CD4-positive, alpha-beta T cell treated with Interferon gamma for 1 hour (primary cell): ENCODE measurements around the gene PPIB.
"Not testable (repeated sequence)": the region's sequence is repeated elsewhere in the genome, so short reads cannot be mapped to it uniquely, and the experiment has no call there.

Source experiments
- DNase-seq: peaks from one replicate; pipeline ENCODE4 v3.0.0-alpha.2; 2020

PPIB gene

GRCh38 chr15:64137226-64137833 is 25.5 kb downstream of the PPIB start:
- peak; percentile 46 for DNase-seq

DNA sequence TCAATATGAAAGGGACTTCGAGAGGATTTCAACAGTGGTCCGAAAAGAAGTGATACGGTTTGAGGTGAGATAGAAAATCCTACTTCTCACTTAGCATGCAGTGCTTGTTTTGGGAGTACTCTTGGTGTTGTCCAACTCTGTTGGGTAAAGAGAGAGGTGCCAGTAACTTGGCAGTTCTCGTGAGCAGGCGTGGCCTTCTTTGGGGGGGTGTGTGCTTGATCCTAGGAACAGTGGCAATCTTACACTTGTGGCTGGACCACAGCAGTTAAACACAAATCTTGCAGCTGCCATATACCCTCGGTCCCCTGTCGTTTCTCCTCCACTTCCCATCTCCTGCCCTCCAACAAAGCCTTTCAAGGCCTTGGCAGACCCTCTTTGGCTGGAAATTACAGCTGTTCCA is 26.5 kb downstream of the PPIB start:
- no peak for DNase-seq

DNA sequence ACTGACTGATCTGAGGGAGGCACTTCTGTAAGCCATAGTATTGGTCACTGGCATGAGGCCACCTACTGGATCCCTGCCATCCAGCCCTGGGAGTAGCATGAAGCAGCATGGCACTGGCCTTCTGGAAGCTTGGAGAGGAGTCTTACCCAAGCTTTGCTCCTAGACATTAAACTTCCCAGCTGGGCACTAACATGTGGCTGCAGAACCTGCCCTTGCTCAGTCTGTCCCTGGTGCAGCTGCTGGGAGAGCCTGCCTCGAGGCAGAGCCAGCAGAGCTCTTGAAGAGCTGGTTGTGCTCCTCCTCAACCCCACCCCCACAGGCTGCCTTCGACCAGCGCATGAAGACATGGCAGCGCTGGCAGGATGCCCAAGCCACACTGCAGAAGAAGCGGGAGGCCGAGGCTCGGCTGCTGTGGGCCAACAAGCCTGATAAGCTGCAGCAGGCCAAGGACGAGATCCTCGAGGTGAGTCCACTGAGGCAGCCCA is 28.4 kb downstream of the PPIB start:
- no peak for DNase-seq

DNA sequence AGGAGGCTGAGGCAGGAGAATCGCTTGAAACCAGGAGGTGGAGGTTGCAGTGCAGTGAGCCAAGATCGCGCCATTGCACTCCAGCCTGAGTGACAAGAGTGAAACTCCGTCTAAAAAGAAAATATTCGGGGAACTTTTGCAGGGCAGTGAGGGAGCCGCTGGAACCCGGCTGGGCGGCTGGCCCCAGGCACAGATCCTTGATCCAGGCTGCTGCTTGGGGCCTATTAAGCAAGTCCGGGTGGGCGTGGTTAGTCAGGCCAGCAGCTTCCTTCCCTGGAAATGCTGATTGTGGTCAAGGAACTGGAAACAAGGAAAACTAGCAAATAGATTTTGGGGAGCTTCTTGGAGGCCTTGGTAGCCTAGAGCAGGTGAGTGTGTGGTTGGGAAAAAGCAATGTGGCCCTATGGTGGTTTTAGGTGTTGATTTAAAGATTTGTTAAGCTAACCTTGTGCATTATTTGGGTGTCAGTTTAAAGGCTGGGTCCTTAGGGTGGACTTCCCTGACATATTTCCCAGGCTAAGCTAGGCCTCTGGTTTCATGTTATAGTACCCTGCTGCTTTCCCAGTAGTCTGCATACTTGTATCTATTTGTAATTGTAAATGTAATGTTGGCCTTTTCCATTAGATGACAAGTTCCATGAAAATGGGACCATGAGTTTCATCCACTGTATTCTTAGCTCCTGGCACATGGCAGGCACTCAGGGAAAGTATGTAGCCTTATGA is 29.0 kb downstream of the PPIB start:
- DNase-seq, result no peak

DNA sequence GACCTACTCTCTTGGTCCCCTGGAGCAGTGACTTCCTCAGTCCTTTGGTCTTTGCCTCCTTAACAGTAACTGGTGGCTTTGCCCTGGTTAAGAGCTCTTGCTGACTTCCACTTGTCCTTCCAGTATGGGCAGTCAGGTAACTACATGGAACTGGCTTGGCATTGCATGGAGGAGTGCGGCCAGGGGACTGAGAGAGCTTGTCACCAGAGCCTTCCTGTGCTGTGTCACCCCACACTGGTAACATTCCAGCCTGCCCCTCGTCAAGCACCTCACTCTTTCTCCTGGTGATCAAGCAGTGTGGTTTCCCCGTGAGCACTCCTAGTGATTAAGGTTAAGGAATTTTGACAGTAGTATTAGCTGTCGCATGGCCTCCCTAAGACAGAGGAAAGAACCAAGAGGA is 30.6 kb downstream of the PPIB start:
- DNase-seq, result no peak

DNA sequence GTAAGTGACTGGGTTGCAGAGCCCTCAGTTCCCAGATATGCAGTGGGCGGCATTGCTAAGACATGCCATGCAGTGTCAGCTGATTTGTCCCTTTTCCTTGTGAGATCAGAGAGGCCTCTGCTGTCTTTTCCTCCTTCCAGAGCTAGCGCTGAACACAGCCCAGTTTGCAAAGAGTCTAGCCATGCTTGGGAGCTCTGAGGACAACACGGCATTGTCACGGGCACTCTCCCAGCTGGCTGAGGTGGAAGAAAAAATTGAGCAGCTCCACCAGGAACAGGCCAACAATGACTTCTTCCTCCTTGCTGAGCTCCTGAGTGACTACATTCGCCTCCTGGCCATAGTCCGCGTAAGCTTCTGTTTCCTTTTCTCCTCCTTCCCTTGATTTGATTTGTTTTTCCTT is 31.3 kb downstream of the PPIB start:
- no peak for DNase-seq

GRCh38 chr15:64130159-64130558 is 32.7 kb downstream of the PPIB start:
- DNase-seq, result no peak

DNA sequence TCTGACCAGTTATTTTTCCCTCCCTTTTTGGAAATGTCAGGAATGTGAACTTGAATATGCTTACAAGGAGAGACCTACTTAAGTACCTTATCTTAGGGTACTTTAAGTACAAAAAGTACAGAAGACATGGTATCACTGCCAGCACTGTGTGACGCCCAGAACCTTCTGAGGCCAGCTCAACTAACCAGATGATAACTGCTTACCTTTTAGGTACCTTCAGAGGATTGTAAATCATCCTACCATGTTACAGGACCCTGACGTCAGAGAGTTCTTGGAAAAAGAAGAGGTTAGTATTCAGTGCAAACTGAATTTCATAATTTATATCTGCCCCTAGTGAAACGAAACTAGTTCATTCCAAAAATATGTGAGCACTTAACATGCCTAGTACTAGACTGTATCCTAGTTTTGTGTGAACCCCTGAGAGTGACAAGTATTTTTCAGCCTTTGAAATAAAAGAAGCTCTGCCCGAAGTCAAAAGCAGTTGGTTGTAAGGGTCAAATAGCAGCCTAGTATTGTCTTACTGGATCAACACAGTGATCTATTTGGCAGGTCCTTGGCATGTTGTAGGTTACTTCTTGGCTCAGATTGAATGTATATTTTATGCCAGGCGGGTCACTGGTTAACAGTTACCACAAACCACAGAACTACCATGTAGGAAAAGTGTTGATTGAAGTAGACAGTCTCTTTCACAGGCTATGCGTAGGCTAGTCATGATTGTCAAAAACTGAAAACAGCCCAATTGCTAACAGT is 35.1 kb downstream of the PPIB start:
- DNase-seq, result no peak

DNA sequence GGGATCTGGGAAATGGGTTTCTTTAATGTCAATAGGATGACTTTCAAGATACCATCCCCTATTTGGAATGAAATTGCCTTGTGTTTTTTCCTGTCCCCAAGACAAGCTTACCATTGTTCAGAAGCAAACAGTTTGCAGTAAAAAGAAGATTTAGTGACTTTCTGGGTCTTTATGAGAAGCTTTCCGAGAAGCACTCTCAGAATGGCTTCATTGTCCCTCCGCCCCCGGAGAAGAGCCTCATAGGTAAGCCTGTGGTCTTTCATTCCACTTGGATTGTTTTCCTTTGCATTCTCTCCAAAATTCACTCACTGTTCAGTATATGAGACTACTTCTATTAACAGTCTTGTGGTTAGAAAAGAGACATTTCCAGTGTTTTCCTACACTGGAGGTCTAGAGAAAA is 36.8 kb downstream of the PPIB start:
- DNase-seq, result no peak

GRCh38 chr15:64122936-64123351 is 39.9 kb downstream of the PPIB start:
- no peak for DNase-seq

- no peak for DNase-seq
Measured at GRCh38 chr15:64122444-64122843, 40.4 kb downstream of the PPIB start.

DNA sequence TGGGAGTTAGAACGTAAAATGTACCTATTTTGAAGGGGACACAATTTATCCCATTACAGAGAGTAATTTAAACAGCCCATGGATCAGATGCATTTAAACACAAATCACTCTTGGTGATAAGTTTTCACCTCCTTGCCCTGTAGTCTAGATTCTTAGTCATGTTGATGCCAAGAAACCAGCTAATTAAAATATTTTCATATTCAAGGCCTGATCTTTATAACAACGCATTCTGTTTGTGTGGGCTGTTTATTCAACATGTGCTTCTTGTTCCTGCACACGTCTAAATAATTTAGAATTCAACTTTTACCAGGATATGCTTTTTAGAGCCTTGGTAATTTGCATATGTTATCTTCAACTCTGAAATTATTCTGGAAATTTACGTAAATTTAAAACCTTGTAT is 41.2 kb downstream of the PPIB start:
- no peak for DNase-seq

- DNase-seq, result not testable (repeated sequence)
Measured at GRCh38 chr15:64120322-64120721, 42.5 kb downstream of the PPIB start.

DNA sequence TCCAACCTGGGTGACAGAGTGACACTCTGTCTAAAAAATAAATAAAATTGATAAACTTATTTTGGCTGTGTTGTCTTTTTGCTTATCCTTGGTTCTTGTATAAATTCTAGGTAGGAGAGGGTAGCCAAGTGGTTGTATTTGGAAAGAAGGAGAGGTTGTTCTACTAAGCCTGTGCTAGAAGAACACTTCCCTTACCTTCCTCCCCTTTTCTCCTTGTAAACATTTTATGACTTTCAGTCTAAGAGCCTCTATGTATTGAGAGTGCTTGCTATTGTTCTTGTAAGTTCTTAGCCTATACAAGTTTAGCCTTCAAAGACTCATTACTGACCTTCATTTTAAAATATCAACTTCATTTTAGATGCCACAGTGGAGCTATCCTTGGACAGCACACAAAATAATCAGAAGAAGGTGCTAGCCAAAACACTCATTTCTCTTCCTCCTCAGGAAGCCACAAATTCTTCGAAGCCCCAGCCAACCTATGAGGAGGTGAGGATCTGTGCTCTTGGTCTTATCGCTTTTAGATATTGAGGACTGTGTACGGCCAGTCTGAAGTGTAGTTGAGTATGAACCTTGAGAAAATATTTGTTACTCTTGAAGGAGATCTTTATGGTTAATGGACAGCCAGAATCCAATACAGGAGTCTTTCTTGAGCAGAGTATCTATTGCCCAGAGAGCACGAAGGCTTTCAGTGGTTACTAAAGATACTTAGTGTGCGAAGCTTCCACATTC is 44.9 kb downstream of the PPIB start:
- DNase-seq, result no peak

- no peak for DNase-seq
Measured at GRCh38 chr15:64112904-64113303, 49.9 kb downstream of the PPIB start.

DNA sequence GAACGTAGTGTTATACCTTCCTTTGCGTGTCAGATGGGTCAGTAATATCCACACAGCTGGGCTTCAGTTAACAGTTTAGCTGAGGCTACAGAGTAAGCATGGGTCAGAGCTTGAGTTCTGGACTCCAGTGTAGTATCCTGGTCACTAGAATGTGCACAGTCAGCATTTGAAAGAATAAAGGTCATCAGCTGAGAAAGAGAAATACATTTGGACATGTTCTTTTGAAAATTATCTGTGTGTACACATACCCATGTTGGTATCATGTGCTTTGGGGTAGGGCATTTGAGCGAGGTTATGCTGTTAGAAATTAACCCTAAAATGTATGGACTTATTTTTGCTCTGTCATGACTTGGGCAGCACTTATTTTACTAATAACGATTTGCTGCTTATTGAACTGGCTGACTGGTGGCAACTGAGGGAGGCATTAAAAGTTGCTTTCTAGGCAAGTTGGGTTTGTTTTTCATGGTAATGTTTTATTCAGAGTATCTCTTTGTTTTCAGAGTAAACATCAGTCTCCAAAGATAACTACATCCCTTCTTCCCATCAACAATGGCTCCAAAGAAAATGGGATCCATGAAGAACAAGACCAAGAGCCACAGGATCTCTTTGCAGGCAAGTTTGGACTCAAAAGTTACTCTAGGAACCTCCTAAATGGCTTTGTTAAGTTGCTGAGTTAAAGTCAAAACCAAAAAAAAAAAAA is 50.6 kb downstream of the PPIB start:
- DNase-seq, result no peak

- no peak for DNase-seq
Measured at GRCh38 chr15:64111679-64112050, 51.2 kb downstream of the PPIB start.

DNA sequence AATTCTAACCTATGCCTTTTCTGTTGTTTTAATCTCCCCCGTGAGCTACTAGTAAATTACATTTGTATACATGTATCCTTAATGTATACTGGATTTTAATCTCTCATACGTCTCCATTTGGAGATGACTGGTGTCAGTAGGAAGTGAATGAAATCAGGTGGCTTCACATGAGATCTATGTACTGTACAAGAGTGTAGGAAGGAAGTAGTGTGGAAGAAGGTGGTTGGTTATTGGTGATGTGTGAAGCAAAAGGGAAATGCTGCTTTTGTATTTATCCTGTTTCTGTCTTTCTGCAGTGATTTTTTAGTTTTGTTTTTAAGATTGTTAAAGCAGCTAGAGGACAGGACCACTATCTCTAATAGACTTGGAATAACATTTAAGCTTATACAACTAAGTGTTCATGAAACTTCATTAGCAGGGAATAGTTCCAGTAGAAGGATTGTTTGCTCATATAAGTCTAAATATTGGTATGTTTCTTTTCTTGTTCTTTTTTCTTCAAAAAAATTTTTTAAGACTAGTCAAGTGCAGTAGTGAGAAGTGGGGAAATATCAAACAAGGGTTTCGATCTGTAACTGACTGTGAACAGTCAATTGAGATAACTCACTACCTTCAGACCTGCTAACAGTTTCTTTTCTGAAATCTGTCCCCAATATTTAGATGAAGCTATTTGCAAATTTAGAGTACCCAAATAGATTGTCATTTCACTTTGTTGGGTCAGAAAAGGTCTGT is 51.7 kb downstream of the PPIB start:
- no peak for DNase-seq

GRCh38 chr15:64110108-64110701 is 52.6 kb downstream of the PPIB start:
- DNase-seq, result not testable (repeated sequence)

DNA sequence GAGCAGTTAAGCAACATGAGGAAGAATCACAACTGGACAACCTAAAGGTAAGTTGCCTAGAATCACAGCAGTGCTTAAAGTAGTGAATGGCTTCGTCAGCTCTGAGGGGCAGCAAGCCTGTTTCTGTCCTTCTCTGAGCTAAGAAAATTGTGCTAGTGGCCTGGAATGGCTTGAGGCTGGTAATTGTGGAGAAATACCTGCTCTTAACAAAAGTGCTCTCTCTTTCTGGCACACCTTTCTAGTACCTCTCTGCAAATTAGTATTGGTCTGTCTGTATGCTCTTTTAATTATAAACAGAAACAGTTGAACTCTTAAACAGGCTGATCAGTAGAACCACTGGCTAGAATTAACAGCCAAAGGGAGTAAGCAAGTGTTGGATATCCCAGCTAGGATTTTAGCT is 55.5 kb downstream of the PPIB start:
- no peak for DNase-seq
